ENCODE results near the gene ITPKC. TPM values are rescaled to one million over a fixed set of nuclear protein-coding genes. Genes with fewer than 3 reads are reported as not detected.
"Not testable (repeated sequence)": the region's sequence is repeated elsewhere in the genome, so short reads cannot be mapped to it uniquely, and the experiment has no call there.

ITPKC gene
- total RNA-seq, 6 experiments from 2014 or later = 9.2 to 14.9 (median 10.5) TPM

DNA sequence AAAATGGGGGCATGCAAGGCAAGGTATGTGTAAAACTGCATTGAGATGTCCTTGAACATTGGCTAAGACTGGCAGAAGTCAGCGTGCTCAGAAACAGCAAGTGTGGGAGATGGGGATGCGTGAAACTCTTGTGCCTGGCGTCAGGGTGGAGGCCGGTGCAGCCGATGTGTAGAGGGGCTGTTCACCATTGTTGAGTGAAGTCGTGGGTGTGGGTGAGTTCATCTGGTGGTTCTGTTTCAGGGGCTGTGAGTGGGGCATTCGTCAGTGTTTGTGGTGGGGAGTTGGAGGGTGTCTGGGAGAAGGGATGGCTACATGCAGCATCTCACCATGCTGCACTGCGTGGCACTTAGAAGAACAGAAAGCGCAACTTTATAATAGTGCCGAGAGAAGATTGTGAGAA is 47.1 kb downstream of the ITPKC start:
- Mint-ChIP-seq H3K36me3 (ENCODE audit: low read depth) (peaks cover 42% of the 10 kb centered on the region), H3K27ac (no peak overlapping the region), H3K27me3 (ENCODE audit: insufficient read depth) (peaks cover 3% of the 10 kb centered on the region; the same call in 1 of the 2 replicates), H3K4me3 (no peak overlapping the region), H3K4me1 (ENCODE audit: low read depth) (no peaks in the 10 kb centered on the region), H3K9me3 (no peaks in the 10 kb centered on the region)
- TF ChIP-seq, protein P1, sequence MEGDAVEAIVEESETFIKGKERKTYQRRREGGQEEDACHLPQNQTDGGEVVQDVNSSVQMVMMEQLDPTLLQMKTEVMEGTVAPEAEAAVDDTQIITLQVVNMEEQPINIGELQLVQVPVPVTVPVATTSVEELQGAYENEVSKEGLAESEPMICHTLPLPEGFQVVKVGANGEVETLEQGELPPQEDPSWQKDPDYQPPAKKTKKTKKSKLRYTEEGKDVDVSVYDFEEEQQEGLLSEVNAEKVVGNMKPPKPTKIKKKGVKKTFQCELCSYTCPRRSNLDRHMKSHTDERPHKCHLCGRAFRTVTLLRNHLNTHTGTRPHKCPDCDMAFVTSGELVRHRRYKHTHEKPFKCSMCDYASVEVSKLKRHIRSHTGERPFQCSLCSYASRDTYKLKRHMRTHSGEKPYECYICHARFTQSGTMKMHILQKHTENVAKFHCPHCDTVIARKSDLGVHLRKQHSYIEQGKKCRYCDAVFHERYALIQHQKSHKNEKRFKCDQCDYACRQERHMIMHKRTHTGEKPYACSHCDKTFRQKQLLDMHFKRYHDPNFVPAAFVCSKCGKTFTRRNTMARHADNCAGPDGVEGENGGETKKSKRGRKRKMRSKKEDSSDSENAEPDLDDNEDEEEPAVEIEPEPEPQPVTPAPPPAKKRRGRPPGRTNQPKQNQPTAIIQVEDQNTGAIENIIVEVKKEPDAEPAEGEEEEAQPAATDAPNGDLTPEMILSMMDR (IDR thresholded peaks at IDR 0.05) = no peak
- DNase-seq = no peak

DNA sequence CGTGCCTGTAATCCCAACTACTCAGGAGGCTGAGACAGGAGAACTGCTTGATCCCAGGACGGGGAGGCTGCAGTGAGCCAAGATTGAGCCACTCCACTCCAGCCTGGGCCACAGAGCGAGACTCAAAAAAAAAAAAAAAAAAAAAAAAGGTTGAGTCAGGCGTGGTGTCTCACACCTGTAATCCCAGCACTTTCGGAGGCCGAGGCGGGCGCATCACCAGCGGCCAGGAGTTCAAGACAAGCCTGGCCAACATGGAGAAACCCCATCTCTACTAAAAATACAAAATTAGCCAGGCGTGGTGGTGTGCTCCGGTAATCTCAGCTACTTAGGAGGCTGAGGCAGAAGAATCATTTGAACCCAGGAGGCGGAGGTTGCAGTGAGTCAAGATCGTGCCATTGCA is 49.5 kb downstream of the ITPKC start:
- not testable (repeated sequence) for H3K4me3 Mint-ChIP-seq; H3K9me3 Mint-ChIP-seq; DNase-seq; H3K27ac Mint-ChIP-seq; H3K4me1 Mint-ChIP-seq (ENCODE audit: low read depth); H3K27me3 Mint-ChIP-seq (ENCODE audit: insufficient read depth)
- peaks cover 33% of the 10 kb centered on the region for H3K36me3 Mint-ChIP-seq (ENCODE audit: low read depth)

DNA sequence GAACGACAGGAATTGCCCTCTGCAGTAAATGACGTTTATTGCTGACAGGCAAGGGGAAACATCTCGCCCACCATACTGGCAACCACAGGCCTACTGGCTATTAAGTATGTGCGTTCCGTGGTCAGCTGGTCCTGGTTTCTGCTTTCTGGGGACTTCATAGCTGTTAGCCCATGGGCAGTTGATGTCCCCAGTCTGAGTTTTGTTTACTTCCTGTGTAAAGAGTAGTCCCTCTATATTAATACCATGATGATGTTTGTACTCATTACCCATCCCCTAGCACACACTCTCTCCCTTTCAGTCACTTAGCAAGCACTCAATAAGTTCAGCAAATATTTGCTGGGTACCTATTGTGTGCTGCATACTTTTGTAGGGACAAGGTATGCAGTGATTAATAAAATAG is 52.0 kb downstream of the ITPKC start:
- no peak for DNase-seq
- TF ChIP-seq, protein P1 (IDR thresholded peaks at IDR 0.05) = no peak
- no peaks in the 10 kb centered on the region for H3K9me3 Mint-ChIP-seq
- H3K4me1 Mint-ChIP-seq (ENCODE audit: low read depth) = no peaks in the 10 kb centered on the region
- H3K27me3 Mint-ChIP-seq (ENCODE audit: insufficient read depth) = peaks cover 3% of the 10 kb centered on the region
- H3K27ac Mint-ChIP-seq = no peak overlapping the region
- peaks cover 21% of the 10 kb centered on the region for H3K36me3 Mint-ChIP-seq (ENCODE audit: low read depth)
- no peak overlapping the region for H3K4me3 Mint-ChIP-seq

DNA sequence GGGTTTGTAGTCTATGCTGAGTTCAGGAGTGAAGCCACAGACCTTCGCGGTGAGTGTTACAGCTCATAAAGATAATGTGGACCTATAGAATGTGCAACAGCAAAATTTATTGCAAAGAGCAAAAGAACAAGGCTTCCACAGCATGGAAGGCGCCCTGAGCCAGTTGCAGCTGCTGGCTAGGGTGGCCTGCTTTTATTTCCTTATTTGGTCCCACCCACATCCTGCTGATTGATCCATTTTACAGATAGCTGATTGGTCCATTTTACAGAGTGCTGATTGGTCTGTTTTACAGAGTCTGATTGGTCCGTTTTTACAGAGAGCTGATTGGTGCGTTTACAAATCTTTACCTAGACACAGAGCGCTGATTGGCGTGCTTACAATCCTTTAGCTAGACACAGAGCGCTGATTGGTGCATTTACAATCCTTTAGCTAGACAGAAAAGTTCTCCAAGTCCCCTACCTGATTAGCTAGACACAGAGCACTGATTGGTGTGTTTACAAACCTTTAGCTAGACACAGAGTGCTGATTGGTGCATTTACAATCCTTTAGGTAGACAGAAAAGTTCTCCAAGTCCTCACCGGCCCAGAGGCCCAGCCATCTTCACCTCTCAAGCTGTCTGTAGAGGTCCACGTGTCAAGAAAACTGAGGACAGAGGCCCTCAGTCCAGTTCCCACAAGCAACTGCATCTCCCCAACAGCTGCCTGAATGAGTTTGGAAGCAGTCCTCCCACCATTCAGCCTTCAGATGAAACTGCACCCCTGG is 54.4 kb downstream of the ITPKC start:
- DNase-seq = not testable (repeated sequence)

DNA sequence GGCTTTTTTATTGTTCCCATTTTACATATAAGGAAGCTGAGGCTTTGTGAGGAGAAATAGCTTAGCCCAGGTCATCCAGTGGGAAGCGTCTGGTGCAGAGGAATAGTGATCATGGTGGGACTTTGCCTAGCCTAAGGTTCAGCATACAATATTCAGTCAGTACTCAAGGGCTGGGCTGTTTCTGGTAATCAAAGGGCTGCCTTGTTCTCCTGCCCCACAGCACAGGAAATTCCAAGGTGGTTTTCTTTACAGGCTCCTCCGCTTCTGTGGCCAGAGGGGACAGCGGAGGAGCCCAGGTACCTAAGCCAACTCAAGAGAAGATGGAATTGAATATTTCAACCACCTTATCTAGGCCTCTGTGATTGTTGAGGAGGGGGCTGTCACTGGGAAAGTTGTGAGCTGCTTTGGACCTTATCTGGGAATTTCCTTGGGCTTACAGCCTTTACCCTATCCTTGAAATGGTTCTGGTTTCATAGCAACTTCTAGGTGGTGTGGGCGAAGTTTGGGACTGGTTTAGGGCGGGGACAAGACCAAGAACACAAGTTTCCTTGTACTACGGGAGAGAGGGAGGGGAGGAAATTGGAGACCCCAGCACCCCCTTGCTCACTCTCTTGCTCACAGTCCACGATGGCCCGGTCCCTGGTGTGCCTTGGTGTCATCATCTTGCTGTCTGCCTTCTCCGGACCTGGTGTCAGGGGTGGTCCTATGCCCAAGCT is 58.2 kb downstream of the ITPKC start, which contains the start of gene MIA:
Gene MIA (plus strand): TSS at position 606 of the 716 bp plus-strand sequence. CDS start 22 bp downstream, at position 628.
- no peak within 1 kb of the TSS for H3K27ac Mint-ChIP-seq
- H3K4me1 Mint-ChIP-seq (ENCODE audit: low read depth) = peaks cover 20% of the 10 kb centered on the region
- H3K4me3 Mint-ChIP-seq = peak within 1 kb of the TSS; percentile 34; the same call in 1 of the 2 replicates
- TF ChIP-seq, protein P1 (IDR thresholded peaks at IDR 0.05) = no peak
- no peaks in the 10 kb centered on the region for H3K9me3 Mint-ChIP-seq
- DNase-seq = no peak
- H3K36me3 Mint-ChIP-seq (ENCODE audit: low read depth) = peaks cover 7% of the 10 kb centered on the region
- H3K27me3 Mint-ChIP-seq (ENCODE audit: insufficient read depth) = peaks cover 5% of the 10 kb centered on the region; the same call in 1 of the 2 replicates

More for the DNA sequence above, 54.4 kb downstream of the ITPKC start:
- not testable (repeated sequence) for H3K4me3 Mint-ChIP-seq; H3K27me3 Mint-ChIP-seq (ENCODE audit: insufficient read depth); H3K9me3 Mint-ChIP-seq; H3K36me3 Mint-ChIP-seq (ENCODE audit: low read depth); H3K4me1 Mint-ChIP-seq (ENCODE audit: low read depth); H3K27ac Mint-ChIP-seq

DNA sequence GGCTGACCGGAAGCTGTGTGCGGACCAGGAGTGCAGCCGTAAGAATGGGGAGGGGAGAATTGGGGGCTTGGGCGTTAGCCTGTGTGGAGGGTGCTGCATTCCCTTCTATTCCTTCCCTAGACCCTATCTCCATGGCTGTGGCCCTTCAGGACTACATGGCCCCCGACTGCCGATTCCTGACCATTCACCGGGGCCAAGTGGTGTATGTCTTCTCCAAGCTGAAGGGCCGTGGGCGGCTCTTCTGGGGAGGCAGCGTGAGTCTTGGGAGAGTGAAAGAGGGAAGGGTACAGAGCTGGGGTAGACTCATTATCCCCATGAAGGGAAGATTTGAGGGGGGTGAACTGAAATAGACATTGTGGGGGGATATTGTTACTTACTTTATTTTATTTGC is 58.7 kb downstream of the ITPKC start:
- Mint-ChIP-seq H3K4me3 (no peak overlapping the region), H3K9me3 (no peaks in the 10 kb centered on the region), H3K27me3 (ENCODE audit: insufficient read depth) (peaks cover 5% of the 10 kb centered on the region; the same call in 1 of the 2 replicates), H3K36me3 (ENCODE audit: low read depth) (peaks cover 7% of the 10 kb centered on the region), H3K4me1 (ENCODE audit: low read depth) (peaks cover 21% of the 10 kb centered on the region), H3K27ac (no peak overlapping the region)
- no peak for DNase-seq
- TF ChIP-seq, protein P1 (IDR thresholded peaks at IDR 0.05) = no peak
